Heart right ventricle (tissue), 16 donors: Measurements from ENCODE around the gene SCO1. TPM values are rescaled to one million over a fixed set of nuclear protein-coding genes. Genes with fewer than 3 reads are reported as not detected.

Source experiments
- ATAC-seq, 8 donors: fragments of 200-7000 bp; cut with Tn5 transposase; one replicate each; pipeline ENCODE4 v1.9.1; 2020; ENCODE audit warnings: mild to moderate bottlenecking in 8 of 8, moderate library complexity in 8 of 8, moderate number of reproducible peaks in 1 of 8
- DNase-seq, 2 donors: peaks; one replicate each; pipeline ENCODE4 v3.0.0-alpha.2; 2020
- H3K27ac ChIP-seq, 10 donors: fragments of 200-600 bp; sonication (generic) in 2 of 10; one replicate each; pipeline versions ENCODE4 v1.5.0 to v1.8.0; 2020 to 2022; ENCODE audit warnings: mild to moderate bottlenecking in 3 of 10
- H3K27me3 ChIP-seq, 7 donors: fragments of 200-600 bp; one replicate each; pipeline ENCODE4 v1.8.0; 2021 to 2022; ENCODE audit warnings: mild to moderate bottlenecking in 2 of 7
- H3K36me3 ChIP-seq, 9 donors: fragments of 200-600 bp; sonication (generic) in 1 of 9; one replicate each; pipeline versions ENCODE4 v1.5.0 to v1.8.0; 2020 to 2022; ENCODE audit warnings: mild to moderate bottlenecking in 2 of 9
- H3K4me1 ChIP-seq, 9 donors: fragments of 200-600 bp; sonication (generic) in 1 of 9; one replicate each; pipeline versions ENCODE4 v1.5.0 to v1.8.0; 2020 to 2022; ENCODE audit warnings: mild to moderate bottlenecking in 4 of 9
- H3K4me3 ChIP-seq, 10 donors: fragments of 200-600 bp; sonication (generic) in 2 of 10; one replicate each; pipeline versions ENCODE4 v1.5.0 to v1.8.0; 2020 to 2022; ENCODE audit warnings: mild to moderate bottlenecking in 7 of 10, moderate library complexity in 2 of 10
- H3K9me3 ChIP-seq, 11 donors: fragments of 200-600 bp in 10 of 11; sonication (generic) in 2 of 11; one replicate each; pipeline versions ENCODE4 v1.5.0 to v1.8.0; 2013 to 2022; ENCODE audit warnings: mild to moderate bottlenecking in 2 of 11, control low read depth in 1 of 11, moderate library complexity in 1 of 11
- WGBS, 2 donors: extraction: QIAGEN DNeasy Blood & Tissue Kit; methylation state at CpG; one replicate each; pipeline ENCODE4 v1.1.7; 2013; ENCODE audit warnings: inconsistent platforms in 1 of 2; 5-methylcytosine and 5-hydroxymethylcytosine counted together
- intact Hi-C, 10 donors: fragments of 100-400 bp; cut with DNase I; formaldehyde crosslinking; loops; one replicate each; pipeline versions ENCODE4 v1.11.1 to v1.14.2; 2022
- polyA plus RNA-seq, 2 donors: library from polyadenylated mRNA; stranded (reverse); fragments of 200-250 nt; gene quantifications; one replicate each; pipeline ENCODE4 v1.2.3, GENCODE V29; 2013
- total RNA-seq, 10 donors: library from RNA; stranded (reverse); fragmentation: NEBNext Ultra II Directional in 3 of 10; extraction: Animal tissue kit (Norgen Biotek cat#: 25700) in 3 of 10; gene quantifications; one replicate each; pipeline versions ENCODE4 v1.2.1 to v1.2.4, GENCODE V29; 2021 to 2023
- TF ChIP-seq, protein P1 (sequence below), 9 donors: fragments of 200-600 bp; sonication (generic) in 2 of 9; IDR thresholded peaks; one replicate each; pipeline versions ENCODE4 v1.5.0 to v1.8.0; 2021 to 2022; ENCODE audit warnings: antibody characterized with exemption in 9 of 9, mild to moderate bottlenecking in 5 of 9, moderate library complexity in 1 of 9
- donor health status: Arrhythmogenic right ventricular cardiomyopathy.
- donor health status: ischemic (EF 13 %, LVEDD 7.1; RV severe dilation, severe dysfunction).
- donor health status: healthy with polysubstance abuse.
- donor health status: DM: no; HTN: yes; CAD: no.
- donor health status: DM: no; HTN: no; CAD: no.
- donor health status: ischemic (EF 25% LVEDD 6.9; RV normal size, moderate dysfunction).
- donor health status: ischemic (EF 25% LVEDD 5.7; RV mildly dilated, moderate dysfunction).
- donor health status: healthy.
- donor health status: DM: yes; HTN: yes; CAD: no.
- donor health status: Ischemic cardiomyopathy.
- donor health status: ischemic (EF 35%, LVEDD 5.7; RV mildly dilated, moderate dysfunction).
- donor health status: nonischemic (EF 11% LVEDD 7.7; RV severe dilation, severe dysfunction).
- donor health status: DM: yes; HTN: yes; CAD: no.
- donor health status: PGD.
- donor health status: ischemic (EF 29% LVEDD 5.4; RV normal size, mild dysfunction).
- donor health status: nonischemic (EF 23%, LVEDD 6.1; RV moderate dilation, normal function).

Gene SCO1
- total and polyA plus RNA-seq, 12 donors: 4.5 to 43.4 (median 35.7) TPM

DNA sequence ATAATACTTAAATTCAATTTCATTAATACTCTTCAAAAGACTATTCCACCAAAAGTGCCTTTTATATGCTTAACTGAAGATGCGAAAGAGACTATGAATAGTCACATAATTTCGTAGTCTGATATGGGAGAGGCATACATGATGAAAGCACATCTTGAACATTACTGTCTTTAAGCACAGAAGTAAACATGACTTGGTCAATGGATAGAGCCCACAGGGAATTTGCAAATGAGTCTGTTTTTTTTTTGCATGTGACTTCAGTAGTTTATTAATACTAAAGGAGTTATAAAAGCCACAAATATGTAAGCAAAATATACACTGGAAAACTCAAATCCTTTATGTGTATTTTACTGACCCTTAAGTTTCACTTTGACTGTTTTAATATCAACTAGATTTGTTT is 16.0 kb upstream of the SCO1 start:
- ATAC-seq: no peak
- peaks cover 0 to 9% (median 0%) of the 10 kb centered on the region in 9 donors for H3K4me1 ChIP-seq
- intact Hi-C loops: no loop called here
- no peaks in the 10 kb centered on the region for H3K9me3 ChIP-seq
- H3K27me3 ChIP-seq: no peaks in the 10 kb centered on the region
- peaks cover 0 to 78% (median 20%) of the 10 kb centered on the region in 9 donors for H3K36me3 ChIP-seq
- 93 to 97% methylated on average over 2 of the region's 2 CpGs for WGBS, 2 donors
- H3K4me3 ChIP-seq: no peak overlapping the region
- TF ChIP-seq, protein P1, sequence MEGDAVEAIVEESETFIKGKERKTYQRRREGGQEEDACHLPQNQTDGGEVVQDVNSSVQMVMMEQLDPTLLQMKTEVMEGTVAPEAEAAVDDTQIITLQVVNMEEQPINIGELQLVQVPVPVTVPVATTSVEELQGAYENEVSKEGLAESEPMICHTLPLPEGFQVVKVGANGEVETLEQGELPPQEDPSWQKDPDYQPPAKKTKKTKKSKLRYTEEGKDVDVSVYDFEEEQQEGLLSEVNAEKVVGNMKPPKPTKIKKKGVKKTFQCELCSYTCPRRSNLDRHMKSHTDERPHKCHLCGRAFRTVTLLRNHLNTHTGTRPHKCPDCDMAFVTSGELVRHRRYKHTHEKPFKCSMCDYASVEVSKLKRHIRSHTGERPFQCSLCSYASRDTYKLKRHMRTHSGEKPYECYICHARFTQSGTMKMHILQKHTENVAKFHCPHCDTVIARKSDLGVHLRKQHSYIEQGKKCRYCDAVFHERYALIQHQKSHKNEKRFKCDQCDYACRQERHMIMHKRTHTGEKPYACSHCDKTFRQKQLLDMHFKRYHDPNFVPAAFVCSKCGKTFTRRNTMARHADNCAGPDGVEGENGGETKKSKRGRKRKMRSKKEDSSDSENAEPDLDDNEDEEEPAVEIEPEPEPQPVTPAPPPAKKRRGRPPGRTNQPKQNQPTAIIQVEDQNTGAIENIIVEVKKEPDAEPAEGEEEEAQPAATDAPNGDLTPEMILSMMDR (IDR thresholded peaks at IDR 0.05): no peak
- H3K27ac ChIP-seq: no peak overlapping the region
- no peak for DNase-seq

DNA sequence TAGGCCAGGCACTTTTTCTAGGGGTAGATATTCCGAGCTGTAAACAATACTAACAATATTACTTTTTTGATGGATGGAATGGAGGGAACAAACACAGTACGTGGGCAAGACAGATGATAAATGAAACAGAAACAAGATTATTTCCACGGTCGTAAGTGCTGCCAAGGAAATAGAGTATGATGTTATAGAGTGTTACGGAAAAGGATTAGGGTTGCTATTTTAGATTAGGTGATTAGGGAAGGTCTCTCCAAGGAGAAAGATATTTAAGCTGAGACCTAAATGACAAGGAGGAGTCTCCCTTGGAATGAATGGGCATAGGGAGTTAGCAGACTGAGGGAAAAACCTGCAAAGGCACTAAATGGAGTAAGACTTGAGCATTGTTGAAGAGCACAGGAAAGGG is 8.4 kb upstream of the SCO1 start:
- intact Hi-C loops: no loop called here
- TF ChIP-seq, protein P1 (IDR thresholded peaks at IDR 0.05): no peak
- Histone ChIP-seq H3K27ac (no peak overlapping the region), H3K9me3 (no peaks in the 10 kb centered on the region), H3K36me3 (peaks cover 0 to 62% (median 28%) of the 10 kb centered on the region in 9 donors), H3K4me1 (peaks cover 0 to 14% (median 9%) of the 10 kb centered on the region in 9 donors), H3K27me3 (no peaks in the 10 kb centered on the region), H3K4me3 (no peak overlapping the region)
- 66 to 79% methylated on average over 5 of the region's 5 CpGs for WGBS, 2 donors
- no peak for ATAC-seq
- no peak for DNase-seq

DNA sequence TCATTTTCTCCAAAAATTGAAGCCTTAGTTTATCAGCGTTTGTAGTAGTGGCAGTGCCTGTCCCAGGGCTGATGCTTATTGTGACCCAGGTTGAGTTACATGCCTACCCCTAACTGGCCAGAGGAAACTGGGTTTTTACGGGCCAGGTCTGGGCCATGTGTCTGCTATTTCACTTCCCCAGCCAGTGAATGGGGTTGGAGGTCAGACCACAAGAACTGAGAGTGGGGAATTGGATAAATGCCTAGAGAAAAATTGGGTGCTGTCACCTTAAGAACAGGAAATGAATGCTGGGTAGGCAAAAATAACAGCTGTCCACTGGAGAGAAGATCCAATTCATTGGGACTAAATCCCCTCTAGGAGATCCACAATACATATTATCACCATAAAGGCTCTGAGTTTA is 5.2 kb upstream of the SCO1 start:
- no peaks in the 10 kb centered on the region for H3K27me3 ChIP-seq

DNA sequence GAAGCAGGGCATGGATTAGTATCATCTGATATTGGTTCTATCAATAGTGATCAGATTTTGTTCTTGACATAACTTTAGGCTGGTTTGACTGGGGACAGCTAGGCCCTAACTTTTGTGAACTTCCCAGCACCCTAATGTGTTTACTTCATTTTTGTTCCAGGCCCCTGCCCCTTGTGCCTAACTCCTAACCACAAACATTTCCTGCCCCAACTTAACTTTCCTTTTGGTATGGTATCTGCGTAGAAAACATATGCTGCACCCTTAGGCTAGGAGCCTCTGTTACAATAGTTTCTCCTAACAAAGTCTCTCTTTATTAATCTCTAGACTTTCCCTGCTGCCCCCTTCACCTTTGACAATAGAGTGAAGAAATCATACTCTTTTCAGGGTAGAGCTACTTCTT is 2.5 kb upstream of the SCO1 start:
- H3K4me3 ChIP-seq: no peak overlapping the region
- ATAC-seq (no peak), DNase-seq (no peak)
- no peaks in the 10 kb centered on the region for H3K9me3 ChIP-seq
- H3K27ac ChIP-seq: peak overlapping the region in 1 of 10 donors; percentile 12
- intact Hi-C loops: no loop called here
- TF ChIP-seq, protein P1 (IDR thresholded peaks at IDR 0.05): no peak
- no peaks in the 10 kb centered on the region for H3K27me3 ChIP-seq
- peaks cover 0 to 11% (median 5%) of the 10 kb centered on the region in 9 donors for H3K36me3 ChIP-seq
- H3K4me1 ChIP-seq: peaks cover 6 to 48% (median 31%) of the 10 kb centered on the region in 9 donors
- WGBS, 2 donors: 86 to 92% methylated on average over 1 of the region's 1 CpG

More for the DNA sequence above, 5.2 kb upstream of the SCO1 start:
- intact Hi-C loops: no loop called here
- ATAC-seq: no peak
- Histone ChIP-seq H3K4me1 (peaks cover 0 to 35% (median 20%) of the 10 kb centered on the region in 9 donors), H3K4me3 (no peak overlapping the region), H3K27ac (no peak overlapping the region), H3K36me3 (peaks cover 0 to 31% (median 23%) of the 10 kb centered on the region in 9 donors), H3K9me3 (no peaks in the 10 kb centered on the region)
- no peak for DNase-seq
- 53 to 67% methylated on average over 2 of the region's 2 CpGs for WGBS, 2 donors
- TF ChIP-seq, protein P1 (IDR thresholded peaks at IDR 0.05): no peak
